ENCODE data around the gene LRRN4. TPM values are rescaled to one million over a fixed set of nuclear protein-coding genes. Genes with fewer than 3 reads are reported as not detected.

Gene LRRN4
- total RNA-seq, 1 donor from 2014 or later = not detected

GRCh38 chr20:6024768-6025167 is 29.1 kb downstream of the LRRN4 start:
- Mint-ChIP-seq H3K36me3 (ENCODE audit: low read depth) (peaks cover 54% of the 10 kb centered on the region), H3K27ac (ENCODE audit: unreplicated experiment) (no peak overlapping the region), H3K4me1 (no peaks in the 10 kb centered on the region), H3K9me3 (peaks cover 9% of the 10 kb centered on the region), H3K4me3 (no peak overlapping the region), H3K27me3 (ENCODE audit: low read depth) (no peaks in the 10 kb centered on the region)
- TF ChIP-seq CTCF (conservative IDR thresholded peaks at IDR 0.05) = no peak
- DNase-seq (ENCODE audit: low read depth, low spot score) = no peak

- no peak for DNase-seq (ENCODE audit: low read depth, low spot score)
- TF ChIP-seq CTCF (conservative IDR thresholded peaks at IDR 0.05) = no peak
- Mint-ChIP-seq H3K4me3 (no peak overlapping the region), H3K27ac (ENCODE audit: unreplicated experiment) (no peak overlapping the region), H3K9me3 (no peaks in the 10 kb centered on the region), H3K4me1 (no peaks in the 10 kb centered on the region), H3K36me3 (ENCODE audit: low read depth) (peaks cover 38% of the 10 kb centered on the region), H3K27me3 (ENCODE audit: low read depth) (no peaks in the 10 kb centered on the region)
These were observed 36.0 kb downstream of the LRRN4 start for GRCh38 chr20:6017880-6018279.

DNA sequence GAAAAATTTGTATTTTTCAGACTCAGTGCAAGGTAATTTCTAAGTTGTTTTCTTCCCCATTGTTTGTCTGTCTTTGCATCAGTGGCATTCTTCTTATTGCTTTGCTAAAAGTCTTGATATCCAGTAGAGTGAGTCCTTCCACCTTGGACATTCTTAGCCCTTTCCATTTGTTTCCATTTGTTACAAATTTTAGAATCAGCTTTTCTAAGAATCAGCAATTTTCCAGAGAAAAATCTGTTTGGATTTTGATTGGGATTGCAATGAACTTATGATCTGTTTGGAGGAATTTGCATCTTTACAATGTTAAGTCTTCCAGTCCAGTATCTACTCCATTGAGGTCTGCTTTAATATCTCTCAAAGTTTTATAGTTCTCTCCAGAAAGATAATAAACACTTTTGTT is 36.4 kb downstream of the LRRN4 start:
- H3K4me3 Mint-ChIP-seq = no peak overlapping the region
- H3K36me3 Mint-ChIP-seq (ENCODE audit: low read depth) = peaks cover 35% of the 10 kb centered on the region
- no peak for TF ChIP-seq CTCF (conservative IDR thresholded peaks at IDR 0.05)
- no peaks in the 10 kb centered on the region for H3K9me3 Mint-ChIP-seq
- no peaks in the 10 kb centered on the region for H3K27me3 Mint-ChIP-seq (ENCODE audit: low read depth)
- no peak for DNase-seq (ENCODE audit: low read depth, low spot score)
- H3K4me1 Mint-ChIP-seq = no peaks in the 10 kb centered on the region
- H3K27ac Mint-ChIP-seq (ENCODE audit: unreplicated experiment) = no peak overlapping the region

- Mint-ChIP-seq H3K4me3 (no peak overlapping the region), H3K36me3 (ENCODE audit: low read depth) (peaks cover 29% of the 10 kb centered on the region), H3K27me3 (ENCODE audit: low read depth) (no peaks in the 10 kb centered on the region), H3K9me3 (no peaks in the 10 kb centered on the region), H3K4me1 (no peaks in the 10 kb centered on the region), H3K27ac (ENCODE audit: unreplicated experiment) (no peak overlapping the region)
- no peak for TF ChIP-seq CTCF (conservative IDR thresholded peaks at IDR 0.05)
- no peak for DNase-seq (ENCODE audit: low read depth, low spot score)
These were observed 38.9 kb downstream of the LRRN4 start for GRCh38 chr20:6014957-6015356.

DNA sequence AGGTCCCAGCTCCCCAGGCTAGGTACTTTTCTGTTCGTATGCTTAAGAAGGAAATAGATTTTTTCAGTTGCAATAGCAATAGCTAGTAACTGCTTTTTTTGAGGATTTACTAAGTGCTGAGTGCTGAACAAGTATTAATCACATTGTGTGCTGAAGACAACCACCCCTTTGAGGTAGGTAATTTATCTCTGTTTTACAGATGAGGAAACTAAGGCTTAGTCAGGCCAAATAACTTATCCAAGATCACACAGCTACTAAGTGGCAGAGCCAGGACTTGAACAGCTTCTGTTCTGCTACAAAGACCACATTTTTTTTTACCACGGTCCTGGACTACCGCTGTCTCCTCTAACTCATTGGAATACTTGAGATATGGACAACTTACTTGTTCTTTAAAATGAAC is 39.8 kb downstream of the LRRN4 start:
- DNase-seq (ENCODE audit: low read depth, low spot score) = no peak

More for the DNA sequence above, 39.8 kb downstream of the LRRN4 start:
- H3K4me1 Mint-ChIP-seq = no peaks in the 10 kb centered on the region
- no peak overlapping the region for H3K27ac Mint-ChIP-seq (ENCODE audit: unreplicated experiment)
- peaks cover 30% of the 10 kb centered on the region for H3K36me3 Mint-ChIP-seq (ENCODE audit: low read depth)
- TF ChIP-seq CTCF (conservative IDR thresholded peaks at IDR 0.05) = no peak
- no peaks in the 10 kb centered on the region for H3K27me3 Mint-ChIP-seq (ENCODE audit: low read depth)
- no peaks in the 10 kb centered on the region for H3K9me3 Mint-ChIP-seq
- H3K4me3 Mint-ChIP-seq = no peak overlapping the region

All from neural crest cell (in vitro differentiated cells).